NK-92 (cell line): ENCODE measurements around the gene PCSK9.

Experiments
- DNase-seq: peaks from one replicate; lab custom pipeline; 2025; ENCODE audit not compliant: unreplicated experiment; lab: John Stamatoyannopoulos, UW

Gene PCSK9

GRCh38 chr1:55043011-55043410 is 3.7 kb downstream of the PCSK9 start:
- DNase-seq: no peak

GRCh38 chr1:55043726-55044125 is 4.4 kb downstream of the PCSK9 start:
- DNase-seq: no peak

- DNase-seq: no peak
Observed at GRCh38 chr1:55044617-55045397, 5.5 kb downstream of the PCSK9 start.

GRCh38 chr1:55045430-55045829 is 6.1 kb downstream of the PCSK9 start:
- no peak for DNase-seq

GRCh38 chr1:55046871-55047270 is 7.5 kb downstream of the PCSK9 start:
- no peak for DNase-seq

GRCh38 chr1:55047611-55048010 is 8.3 kb downstream of the PCSK9 start:
- no peak for DNase-seq

GRCh38 chr1:55048453-55049270 is 9.3 kb downstream of the PCSK9 start:
- no peak for DNase-seq

GRCh38 chr1:55049271-55049913 is 10.0 kb downstream of the PCSK9 start:
- DNase-seq: no peak

- DNase-seq: no peak
Observed at GRCh38 chr1:55049914-55050278, 10.5 kb downstream of the PCSK9 start.

- no peak for DNase-seq
Observed at GRCh38 chr1:55050283-55050682, 10.9 kb downstream of the PCSK9 start.

- no peak for DNase-seq
Observed at GRCh38 chr1:55051169-55051568, 11.8 kb downstream of the PCSK9 start.

- no peak for DNase-seq
Observed at GRCh38 chr1:55051621-55052020, 12.3 kb downstream of the PCSK9 start.

GRCh38 chr1:55052221-55053142 is 13.1 kb downstream of the PCSK9 start:
- DNase-seq: no peak

- no peak for DNase-seq
Observed at GRCh38 chr1:55053265-55053954, 14.1 kb downstream of the PCSK9 start.

- DNase-seq: no peak
Observed at GRCh38 chr1:55054396-55054795, 15.0 kb downstream of the PCSK9 start.

- DNase-seq: no peak
Observed at GRCh38 chr1:55055084-55055882, 15.9 kb downstream of the PCSK9 start.

- DNase-seq: no peak
Observed at GRCh38 chr1:55055951-55056631, 16.7 kb downstream of the PCSK9 start.

- no peak for DNase-seq
Observed at GRCh38 chr1:55056632-55056992, 17.3 kb downstream of the PCSK9 start.
